GM19351 (cell line): ENCODE data around the gene ESRP2.

ENCODE experiments used
- ATAC-seq: cut with Tn5 transposase; IDR thresholded peaks from one replicate; pipeline ENCODE4 v1.9.1; 2021; ENCODE audit warnings: mild to moderate bottlenecking, moderate library complexity; ENCODE audit not compliant: unreplicated experiment

The ESRP2 gene

DNA sequence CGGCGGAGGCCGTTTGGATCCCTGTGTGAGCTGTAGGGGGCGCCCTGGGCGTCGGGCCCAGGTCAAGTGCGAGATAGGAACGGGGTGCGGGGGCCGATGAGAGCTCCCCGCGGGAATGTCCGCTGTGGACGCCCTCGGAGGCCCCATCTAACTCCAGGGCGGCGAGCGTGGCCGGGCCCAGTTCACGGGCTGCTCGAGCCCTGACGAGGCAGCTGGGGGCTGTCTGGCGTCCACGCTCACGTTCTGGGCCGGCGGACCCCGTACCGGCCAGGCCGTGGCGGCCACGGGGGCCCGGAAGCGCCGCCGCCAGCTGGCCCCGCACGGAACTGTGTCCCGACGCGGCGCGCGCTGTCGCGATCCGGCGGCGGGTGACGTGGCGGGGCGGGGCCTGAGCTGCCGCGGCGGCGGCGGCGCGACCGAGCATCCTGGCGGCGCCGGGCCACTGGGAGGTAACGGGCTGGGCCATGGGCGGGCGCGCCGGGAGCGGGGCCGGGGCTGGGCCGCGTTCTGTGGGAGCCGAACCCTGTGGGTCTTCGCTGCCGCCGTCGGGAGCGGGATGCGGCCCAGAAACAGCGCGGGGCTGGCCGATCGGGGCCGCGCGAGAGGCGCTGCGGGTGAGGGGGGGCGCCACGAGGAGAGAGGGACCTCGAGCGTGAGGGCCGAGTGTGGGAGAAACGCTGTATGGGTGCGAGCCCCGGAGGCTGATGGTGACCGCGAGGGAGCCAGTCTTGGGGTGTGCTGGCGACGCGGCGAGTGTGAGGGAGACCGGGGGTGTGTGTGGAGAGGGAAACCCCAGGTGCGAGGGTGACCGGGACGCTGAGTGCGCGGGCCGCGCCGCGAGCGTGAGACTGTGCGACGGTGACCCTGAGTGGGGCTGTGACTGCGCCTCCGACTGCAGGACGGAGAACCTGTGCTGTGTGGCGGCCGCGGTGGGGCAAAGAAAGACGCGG is 28.5 kb upstream of the ESRP2 start, which contains the start of gene SLC7A6:
Gene SLC7A6, plus strand, starts transcription at position 399 of the 950 bp plus-strand sequence. CDS start 10,201 bp downstream, outside the sequence.
- ATAC-seq: peak; percentile 67

DNA sequence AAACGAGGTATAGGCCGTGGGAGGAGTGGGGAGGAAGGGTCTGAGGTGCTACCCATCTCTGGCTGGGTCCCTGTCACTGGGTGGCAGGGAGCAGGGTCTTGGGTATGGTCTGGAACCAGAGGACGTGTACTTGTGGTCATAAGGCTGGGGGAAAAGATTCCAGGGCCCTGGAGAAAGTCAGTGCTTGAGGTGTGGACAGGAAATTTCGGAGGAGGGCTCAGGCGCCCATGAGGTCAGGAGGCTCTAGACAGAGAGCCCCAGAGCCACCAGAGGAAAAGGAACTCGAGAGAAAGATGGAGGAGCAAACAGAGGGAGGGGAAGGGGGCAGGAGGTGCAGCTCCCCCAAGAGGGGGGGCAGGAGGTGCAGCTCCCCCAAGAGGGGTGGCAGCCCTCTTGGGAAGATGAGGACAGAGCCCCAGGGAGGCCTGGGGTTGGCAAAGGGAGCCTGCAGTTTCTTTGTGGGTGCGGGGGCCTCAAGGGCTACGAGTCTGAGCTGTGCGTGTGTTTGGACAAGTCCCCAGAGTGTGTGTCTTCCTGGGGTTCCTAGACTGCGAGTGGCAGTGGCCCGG is 27.7 kb upstream of the ESRP2 start:
- no peak for ATAC-seq

DNA sequence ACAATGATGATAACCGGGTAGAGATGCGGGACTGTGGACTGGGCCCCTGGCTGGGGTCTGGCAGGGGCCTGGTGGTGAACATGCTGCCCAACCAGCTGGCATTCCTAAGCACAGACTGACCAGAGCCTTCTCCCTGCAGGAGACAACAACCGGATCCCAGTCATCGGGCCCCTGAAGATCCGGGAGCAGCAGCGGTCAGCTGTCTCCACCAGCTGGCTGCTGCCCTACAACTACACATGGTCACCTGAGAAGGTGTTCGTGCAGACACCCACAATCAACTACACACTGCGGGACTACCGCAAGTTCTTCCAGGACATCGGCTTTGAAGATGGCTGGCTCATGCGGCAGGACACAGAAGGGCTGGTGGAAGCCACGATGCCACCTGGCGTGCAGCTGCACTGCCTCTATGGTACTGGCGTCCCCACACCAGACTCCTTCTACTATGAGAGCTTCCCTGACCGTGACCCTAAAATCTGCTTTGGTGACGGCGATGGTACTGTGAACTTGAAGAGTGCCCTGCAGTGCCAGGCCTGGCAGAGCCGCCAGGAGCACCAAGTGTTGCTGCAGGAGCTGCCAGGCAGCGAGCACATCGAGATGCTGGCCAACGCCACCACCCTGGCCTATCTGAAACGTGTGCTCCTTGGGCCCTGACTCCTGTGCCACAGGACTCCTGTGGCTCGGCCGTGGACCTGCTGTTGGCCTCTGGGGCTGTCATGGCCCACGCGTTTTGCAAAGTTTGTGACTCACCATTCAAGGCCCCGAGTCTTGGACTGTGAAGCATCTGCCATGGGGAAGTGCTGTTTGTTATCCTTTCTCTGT is 23.3 kb upstream of the ESRP2 start:
- ATAC-seq: no peak

DNA sequence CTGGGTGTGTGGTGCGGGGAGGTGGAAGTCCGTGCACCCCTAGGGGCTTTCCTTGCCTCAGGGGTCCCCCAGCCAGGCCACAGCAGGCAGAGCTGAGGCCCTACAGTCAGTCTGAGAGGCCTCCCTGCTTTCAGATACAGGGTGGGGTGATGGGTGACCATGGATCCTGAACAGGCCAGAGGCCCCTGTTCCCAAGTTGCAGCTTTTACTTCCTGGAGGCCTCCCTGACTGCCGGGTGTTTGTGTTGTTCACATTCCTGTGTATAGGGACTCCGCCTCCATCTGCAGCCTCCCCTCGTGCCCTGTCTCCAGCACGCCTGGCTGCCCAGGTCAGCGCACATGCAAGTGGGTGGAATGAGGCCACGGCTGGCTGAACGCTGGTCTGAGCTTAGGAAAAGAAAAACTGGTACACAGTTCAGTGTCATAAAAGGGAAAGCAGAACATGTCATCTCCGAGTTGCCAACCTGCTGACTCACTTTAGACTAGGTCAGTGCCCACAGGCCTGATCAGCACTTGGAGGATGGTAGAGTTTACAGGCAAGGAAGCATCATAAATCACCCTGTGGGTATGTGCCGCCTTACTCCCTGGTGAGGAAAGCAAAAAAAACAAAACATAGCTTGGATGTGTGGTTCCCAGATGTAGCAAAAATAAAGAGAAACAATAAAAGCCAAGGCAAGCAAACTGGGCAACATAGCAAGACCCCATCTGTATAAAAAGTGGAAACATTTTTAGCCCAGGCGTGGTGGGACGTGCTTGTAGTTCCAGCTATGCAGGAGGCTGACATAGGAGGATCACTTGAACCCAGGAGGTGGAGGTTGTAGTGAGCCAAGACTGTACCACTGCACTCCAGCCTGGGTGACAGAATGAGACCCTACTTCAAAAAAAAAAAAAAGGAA is 22.2 kb upstream of the ESRP2 start:
- no peak for ATAC-seq

DNA sequence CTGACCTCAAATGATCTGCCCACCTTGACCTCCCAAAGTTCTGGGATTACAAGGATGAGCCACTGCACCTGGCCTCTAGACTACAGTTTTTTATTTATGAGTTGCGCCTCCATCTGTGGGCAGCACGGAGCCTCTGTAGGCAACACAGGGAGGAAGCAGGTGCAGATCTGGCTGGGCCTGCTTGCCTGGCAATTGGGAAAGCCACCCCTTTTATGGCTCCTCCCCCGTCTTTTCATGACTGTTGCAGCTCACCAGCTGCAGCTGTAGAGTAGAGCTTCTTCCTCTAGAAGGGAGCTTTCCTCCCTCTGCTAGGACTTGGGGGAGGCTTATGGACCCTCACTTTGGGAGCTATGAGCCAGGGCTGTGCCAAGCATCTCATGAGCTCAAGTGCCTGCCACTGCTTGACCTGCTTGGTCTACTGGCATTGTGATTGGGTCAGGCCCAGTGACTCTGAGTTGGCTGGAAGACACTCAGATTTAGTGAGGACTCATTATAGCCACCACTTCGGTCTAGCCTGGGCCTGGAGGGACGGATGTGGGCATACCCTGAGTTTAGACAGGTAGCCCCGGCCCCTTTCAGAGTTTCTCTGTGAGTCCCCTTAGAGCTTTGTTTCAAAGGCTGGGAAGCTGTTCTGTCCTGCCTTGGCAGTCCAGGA is 21.5 kb upstream of the ESRP2 start:
- ATAC-seq: peak; percentile 54

DNA sequence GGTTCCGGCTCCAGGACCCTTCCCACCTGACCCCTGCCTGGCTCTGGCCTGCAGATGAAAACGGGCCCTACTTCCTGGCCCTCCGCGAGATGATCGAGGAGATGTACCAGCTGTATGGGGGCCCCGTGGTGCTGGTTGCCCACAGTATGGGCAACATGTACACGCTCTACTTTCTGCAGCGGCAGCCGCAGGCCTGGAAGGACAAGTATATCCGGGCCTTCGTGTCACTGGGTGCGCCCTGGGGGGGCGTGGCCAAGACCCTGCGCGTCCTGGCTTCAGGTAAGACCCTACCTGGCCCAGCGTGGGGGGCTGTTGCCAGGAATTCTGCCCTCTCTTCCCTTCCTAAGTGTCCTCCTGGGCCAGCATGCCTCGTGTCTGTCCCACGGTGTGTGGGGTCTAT is 19.8 kb upstream of the ESRP2 start:
- ATAC-seq: no peak

DNA sequence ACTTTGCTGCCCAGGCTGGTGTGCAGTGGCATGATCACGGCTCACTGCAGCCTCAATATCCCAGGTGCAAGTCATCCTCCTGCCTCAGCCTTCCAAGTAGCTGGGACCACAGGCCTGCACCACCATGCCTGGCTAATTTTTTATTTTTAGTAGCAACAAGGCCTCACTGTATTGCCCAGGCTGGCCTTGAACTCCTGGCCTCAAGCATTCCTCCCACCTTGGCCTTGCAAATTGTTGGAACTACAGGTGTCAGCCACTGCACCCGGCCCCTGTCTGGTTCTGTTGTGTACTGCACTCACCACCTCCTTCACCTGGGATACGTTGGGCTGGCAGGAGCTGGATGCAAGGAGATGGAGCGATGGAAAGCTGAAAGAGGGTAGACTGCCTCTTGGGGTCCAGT is 17.8 kb upstream of the ESRP2 start:
- no peak for ATAC-seq

DNA sequence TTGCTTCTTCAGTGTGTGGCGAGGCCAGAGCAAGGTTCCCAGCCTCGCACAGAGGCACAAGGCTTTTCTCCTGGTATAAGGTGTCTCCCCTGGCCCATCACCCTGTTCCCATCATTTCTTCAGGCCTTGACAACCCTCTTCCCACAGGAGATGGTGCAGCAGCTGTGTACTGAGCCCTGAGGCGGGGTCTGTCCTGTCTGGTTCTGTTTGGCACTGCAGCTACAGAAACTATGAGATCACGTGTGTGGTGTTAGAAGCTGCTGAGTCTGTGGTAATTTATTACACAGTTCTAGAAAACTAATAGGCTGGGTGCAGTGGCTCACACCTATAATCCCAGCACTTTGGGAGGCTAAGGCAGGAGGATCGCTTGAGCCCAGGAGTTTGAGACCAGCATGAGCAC is 16.5 kb upstream of the ESRP2 start:
- no peak for ATAC-seq

DNA sequence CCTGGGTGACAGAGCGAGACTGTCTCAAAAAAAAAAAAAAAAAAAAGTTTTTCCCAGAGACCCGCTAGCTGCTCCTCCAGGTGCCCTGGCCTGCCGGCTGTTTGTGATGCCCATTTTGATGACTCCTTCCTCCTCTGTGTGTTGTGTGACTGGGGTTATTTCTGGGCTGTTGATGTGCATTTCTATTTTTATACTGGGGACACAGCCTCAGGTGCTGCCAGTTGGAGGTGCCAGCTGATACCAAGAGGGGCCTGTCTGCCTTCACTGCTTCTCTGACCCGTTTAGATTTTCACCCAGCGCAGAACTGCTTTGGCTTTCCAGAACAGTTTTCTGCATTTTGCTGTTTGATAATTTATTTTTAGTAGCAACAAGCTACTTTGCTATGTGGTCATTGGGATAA is 15.9 kb upstream of the ESRP2 start:
- ATAC-seq: no peak

DNA sequence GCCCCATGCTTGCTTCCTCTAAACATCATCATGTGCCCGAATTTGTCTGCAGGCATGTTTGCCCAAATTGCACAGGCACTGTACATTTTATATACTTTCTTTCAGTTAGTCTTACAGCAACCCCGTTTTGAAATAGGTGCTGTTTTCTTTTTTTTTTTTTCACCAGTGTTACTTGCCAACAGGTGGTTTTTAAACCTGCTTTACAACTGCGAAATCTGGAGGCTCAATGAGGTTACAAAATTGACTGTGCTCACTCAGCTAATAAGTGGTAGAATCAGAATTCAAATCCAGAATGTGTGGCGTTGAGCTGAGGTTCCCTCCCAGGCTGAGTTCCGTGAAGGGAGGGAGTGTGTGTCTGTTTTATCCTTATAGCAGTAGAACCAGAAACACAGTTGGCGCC is 15.0 kb upstream of the ESRP2 start:
- no peak for ATAC-seq

DNA sequence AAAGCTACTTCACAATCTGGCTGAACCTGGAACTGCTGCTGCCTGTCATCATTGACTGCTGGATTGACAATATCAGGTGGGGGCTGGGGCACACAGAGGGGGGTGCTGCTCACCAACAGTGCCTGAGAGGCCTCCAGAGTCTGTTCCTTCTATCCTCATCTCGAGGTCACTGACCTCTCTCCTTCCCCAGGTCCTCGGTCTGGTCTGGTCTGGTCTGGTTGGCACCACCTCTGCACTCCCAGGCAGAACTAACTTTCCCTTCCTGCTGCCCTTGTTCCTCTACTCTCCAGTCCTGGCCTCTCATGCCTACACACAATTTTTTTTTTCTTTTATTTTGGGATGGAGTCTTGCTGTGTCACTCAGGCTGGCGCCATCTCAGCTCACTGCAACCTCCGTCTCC is 13.4 kb upstream of the ESRP2 start:
- ATAC-seq: no peak

DNA sequence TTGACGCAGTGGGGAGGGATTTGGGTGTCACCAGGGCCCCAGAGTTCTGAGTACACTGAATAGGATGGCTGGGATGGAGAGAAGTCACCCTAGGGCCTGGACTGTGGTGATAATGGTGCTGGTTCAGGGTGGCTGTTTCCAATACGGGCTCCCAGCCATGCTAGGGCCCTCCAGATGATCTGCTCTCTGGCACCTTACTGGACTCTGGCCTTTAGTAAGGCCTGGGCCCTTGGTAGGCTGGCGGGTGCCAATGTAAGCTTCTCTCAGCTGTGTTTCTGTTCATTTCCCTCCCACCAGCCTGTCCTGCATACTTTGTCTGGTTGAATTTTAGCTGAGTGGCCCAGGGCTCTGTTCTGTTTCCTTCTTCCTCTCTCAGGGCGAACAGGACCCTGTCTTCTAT is 12.0 kb upstream of the ESRP2 start:
- no peak for ATAC-seq

DNA sequence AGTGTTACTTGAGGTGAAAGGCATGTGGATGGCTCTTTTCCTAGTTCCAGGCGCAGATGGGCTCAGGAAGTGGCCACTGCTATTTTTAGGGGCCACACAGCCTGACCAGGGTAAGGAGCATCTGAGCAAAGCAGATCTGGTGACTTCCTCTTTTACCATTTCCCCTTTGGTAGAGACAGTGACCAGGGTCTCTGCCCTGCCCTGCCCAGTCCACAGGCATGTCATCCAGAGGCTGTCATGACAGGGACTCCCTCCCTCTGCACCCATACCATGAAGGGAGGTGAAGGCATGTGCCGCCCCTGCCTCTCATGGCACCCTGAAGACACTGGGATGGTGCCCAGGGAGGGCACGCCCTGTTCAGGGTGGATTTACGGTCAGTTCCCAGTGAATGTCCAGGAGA is 11.5 kb upstream of the ESRP2 start:
- no peak for ATAC-seq

DNA sequence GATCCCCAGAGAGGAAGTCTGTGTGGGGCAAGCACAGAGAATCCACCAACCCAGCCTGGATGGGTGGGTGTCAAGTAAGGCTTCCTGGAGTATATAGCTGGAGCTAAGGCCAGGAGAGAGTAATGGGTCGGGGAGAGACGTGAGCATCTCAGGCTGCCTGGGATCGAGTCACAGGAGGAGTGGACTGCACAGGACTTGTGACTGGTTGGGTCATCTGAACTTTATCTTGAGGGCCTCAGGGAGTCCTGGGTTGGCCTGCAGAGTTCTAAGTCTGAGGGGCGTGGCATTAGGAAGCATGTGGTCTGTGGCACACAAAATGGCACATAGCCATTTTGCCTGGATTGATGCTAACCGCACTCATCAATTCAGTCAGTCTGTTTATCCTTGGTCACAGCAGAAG is 10.7 kb upstream of the ESRP2 start:
- no peak for ATAC-seq

DNA sequence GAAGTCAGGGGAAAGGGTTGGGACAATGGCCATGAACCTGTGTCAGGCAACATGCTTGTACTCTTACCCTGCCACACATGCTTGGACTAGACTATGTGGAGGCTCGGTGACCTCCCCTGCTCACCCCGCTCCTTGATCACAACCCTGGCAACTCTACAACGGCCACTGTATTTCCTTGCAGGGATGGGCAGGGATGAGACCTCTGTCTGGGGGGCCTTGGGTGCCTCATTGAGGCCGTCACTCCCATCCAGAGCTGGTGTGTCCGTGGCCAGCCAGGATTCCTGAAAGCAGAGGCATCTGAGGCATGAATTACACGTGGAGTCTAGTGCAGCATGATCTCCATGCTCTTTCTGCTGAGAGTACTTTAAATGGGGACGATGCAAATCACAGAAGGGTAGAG is 10.2 kb upstream of the ESRP2 start:
- ATAC-seq: no peak

DNA sequence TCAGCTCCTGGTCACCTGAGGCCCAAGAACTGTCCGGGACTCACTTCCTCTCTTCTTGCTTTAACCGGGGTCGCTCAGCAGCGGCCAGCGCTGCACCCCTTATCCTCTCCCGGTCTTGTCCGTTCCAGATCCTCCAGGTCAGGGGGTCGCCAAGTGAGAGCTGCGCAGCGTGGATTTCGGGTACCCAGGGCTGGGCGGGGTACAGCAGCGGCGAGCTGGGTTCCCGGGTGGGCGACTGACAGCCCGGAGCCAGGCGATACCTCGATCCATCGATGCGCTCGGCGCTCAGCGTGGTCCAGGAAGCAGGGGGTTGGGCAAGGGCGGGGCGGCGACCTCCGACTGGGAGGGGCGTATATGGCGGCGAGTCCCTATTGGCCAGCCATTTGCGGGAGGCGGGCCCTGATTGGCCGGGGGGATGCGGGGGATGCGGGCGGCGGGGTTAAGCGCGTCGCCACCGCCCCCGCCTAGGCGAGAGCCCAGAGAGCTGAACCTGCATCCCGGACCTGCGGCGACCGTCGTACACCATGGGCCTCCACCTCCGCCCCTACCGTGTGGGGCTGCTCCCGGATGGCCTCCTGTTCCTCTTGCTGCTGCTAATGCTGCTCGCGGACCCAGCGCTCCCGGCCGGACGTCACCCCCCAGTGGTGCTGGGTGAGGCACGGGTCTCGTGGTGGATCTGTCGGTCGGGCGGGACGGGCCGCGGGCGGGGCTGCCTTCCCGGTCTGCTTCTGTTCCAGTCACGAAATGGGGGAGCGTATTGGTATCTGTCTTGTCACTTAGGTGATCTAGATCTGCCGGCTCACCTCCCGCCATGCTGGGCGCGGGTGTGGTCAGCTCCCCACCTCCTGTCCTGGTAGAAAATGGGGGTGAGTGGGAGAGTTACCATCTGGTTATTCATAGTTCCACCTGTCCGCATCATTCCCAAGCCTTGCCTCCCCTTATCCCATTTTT is 9.3 kb upstream of the ESRP2 start, which contains the start of gene PLA2G15:
Gene PLA2G15, plus strand, starts transcription at position 471 of the 951 bp plus-strand sequence. Its CDS starts 54 bp downstream, at position 525.
- peak; percentile 88 for ATAC-seq

DNA sequence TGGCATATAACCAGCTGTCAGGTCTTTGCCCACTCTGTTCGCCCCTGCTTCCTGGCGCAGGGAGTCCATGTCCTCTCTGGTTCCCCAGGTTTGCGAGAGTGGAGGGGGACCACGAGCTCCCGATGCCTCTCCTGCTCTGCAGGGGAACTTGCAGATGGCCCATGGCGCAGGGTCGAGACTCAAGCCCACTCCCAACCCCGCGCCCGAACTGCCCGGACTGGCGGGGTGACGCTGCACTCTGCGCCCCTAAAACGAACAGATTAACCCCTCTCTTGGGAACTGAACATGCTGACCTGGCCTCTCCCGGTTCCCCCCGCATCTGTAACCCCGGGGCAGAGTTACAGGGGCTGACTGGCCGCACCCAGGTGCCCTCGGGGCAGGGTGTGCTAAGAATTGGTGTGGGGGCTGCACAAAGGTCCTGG is 8.6 kb upstream of the ESRP2 start:
- ATAC-seq: no peak

DNA sequence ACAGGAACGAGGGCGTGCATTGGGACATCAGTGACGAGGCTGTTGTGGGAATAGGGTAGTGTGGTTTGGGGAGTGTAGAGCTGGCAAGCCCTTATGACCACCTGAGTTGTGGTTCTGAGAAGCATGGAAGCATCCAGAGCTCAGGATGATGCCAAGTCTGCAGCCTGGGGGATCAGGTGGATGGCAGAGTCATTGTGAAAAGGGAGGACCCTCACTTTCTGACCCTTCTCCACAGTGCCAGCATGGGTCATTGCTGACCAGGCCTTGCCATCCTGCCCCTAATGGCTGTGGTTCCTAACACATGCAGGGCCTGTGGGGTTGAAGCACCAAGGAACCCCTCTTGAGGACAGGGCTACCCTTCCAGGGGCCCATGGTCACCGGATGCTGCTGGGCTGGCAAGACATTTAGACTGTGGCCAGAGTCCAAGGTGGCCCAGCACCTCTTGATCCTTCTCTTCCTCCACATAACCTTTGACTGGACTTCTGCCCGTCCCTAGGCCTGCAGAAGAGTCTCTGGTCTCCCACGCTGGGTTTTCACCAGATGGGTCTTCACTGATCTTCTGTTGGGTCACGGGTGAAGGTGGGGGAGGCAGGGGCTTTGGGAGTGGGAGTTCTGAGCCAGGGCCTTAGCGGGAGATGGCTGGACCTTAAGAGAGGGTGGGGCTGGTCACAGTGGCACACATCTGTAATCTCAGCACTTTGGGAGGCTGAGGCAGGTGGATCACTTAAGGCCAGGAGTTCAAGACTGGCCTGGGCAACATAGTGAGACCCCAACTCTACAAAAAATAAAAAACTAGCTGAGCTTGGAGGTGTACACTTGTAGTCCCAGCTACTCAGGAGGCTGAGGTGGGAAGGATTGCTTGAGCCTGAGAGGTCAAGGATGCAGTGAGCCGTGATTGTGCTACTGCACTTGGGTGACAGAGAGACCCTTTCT is 7.3 kb upstream of the ESRP2 start:
- no peak for ATAC-seq
